HG03139 (cell line): ENCODE measurements around the gene FRY.
A peak's percentile ranks its signal among the peaks of the same experiment; 100 is the strongest.

ENCODE experiments used
- ATAC-seq: cut with Tn5 transposase; IDR thresholded peaks from one replicate; pipeline ENCODE4 v1.9.1; 2021; ENCODE audit not compliant: unreplicated experiment

Gene FRY

DNA sequence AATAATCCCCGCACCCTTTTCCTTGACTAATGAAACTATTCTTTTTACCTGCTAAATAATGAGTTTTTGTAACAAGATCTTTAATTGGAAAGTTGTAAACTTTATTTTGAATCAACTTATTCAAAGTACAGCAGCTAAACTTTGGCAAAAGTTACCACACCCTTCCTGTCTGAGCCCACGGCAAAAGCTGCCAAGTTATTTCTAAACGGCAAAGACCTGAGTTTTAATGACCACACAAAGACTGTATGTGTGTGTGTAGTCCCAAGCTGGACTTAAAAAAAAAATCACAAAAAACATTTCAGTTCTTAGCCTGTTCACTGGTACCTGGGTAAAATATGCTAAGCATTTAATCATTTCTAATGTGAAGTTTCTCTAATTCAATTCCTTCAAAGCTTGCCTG, 222.8 kb downstream of the FRY start:
- no peak for ATAC-seq

GRCh38 chr13:32254916-32255723, 223.5 kb downstream of the FRY start:
- no peak for ATAC-seq

DNA sequence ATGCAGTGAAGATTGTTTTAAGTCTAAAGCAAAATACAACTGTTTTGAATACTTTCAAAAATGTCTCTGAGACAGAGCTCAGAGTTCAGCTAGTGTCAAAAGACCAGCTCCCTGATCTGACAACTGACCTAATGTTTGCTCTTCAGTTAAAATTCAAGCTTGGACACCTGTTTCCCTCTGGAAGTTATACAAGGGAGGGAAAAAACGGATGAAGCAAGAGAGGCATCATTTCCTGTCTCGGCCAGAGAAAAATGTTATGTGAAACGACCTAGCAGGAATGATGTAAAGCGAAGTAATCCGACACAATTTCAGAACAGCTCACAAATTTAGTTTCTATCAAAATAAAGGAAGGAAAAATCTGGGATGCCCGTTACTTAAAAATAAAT, 224.1 kb downstream of the FRY start:
- ATAC-seq: no peak

- no peak for ATAC-seq
These were observed 224.7 kb downstream of the FRY start for GRCh38 chr13:32256243-32256642.

DNA sequence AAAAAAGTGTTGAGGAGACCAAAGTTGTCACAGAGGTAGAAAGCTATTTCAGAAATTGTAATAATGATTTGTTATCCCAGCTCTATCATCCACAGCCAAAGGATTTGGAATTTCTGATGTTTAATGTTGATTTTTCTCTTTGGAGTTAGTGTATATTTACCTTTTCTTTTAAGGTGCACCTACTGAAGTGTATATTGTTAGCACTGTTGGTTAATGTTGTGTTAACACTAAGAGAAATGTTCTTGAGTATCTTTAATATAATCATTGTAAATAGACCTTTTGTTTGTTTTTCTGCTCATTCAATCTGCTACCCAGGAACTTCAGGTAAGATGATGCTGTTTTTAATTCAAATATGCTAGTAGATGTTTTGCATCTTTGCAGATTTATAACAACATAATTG, 226.1 kb downstream of the FRY start:
- no peak for ATAC-seq

DNA sequence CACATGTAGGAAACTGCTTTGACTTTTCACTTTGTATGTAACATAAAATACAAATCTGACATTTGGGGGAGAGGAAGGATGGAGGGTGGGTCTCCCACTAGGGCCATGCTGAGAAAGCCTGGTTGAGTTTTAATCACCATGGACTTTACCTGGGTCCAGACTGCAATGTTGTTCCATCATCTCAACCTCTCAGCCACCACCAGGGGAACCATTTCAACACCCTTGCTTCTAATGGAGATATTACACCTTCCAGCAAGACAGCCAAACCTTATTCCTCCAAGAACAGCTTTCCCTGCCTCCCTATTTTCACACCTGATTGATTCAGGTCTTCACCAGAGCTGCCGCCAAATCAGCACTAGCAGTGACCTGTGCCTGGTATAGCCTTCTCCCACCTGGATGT, 227.5 kb downstream of the FRY start:
- ATAC-seq: no peak

DNA sequence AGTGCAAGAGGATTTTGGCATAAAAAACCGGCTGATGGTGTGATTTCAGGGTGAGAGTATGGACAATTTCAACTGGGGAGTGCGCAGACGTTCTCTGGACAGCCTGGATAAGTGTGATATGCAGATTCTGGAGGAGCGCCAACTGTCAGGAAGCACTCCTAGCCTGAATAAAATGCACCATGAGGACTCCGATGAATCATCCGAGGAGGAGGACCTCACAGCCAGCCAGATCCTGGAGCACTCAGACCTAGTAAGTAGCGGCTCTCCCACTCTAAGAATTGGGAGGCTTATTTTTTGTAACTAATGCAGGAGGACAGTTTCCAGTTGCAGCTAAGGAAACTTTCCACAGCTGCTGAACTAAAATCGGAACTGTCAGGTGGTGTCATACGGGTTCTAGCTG, 230.0 kb downstream of the FRY start:
- no peak for ATAC-seq

GRCh38 chr13:32262165-32262564, 230.6 kb downstream of the FRY start:
- no peak for ATAC-seq

DNA sequence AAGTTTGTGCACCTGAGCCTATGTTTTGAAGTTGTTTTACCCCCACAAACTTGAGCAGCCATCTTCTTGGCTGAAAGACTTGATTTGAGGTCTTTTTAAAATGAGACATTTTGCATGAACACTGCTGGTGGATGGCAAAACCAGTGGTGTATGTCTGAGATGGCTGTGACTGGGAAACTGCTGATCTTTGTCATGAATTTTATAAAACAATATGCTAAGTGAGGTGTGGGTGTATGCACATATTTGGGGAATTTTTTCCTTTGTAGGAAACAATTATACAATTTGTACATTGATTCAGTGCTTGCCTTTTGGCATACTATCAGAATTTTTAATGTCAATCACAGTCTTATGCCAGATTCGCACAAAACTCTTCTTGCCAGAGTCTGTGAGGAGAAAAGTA, 231.0 kb downstream of the FRY start:
- ATAC-seq: no peak

DNA sequence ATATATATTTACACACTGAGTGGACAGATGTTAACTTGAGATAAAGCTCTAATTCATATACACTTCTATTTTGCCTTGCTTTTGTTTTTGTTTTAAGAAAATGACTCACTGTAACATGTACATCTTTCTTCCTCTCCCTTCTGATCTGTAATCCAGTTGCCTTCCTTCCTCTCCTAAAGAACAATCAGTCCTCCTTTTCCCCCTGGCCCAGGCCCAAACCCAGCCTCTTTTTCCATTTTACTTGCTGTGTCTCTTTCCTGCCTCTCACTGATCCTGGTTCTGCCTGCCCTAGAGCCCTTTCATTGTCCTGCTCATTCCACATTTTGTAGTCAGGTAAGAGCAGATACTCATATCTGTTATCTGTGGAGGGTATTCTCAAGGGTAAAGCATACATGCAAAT, 232.8 kb downstream of the FRY start:
- no peak for ATAC-seq

DNA sequence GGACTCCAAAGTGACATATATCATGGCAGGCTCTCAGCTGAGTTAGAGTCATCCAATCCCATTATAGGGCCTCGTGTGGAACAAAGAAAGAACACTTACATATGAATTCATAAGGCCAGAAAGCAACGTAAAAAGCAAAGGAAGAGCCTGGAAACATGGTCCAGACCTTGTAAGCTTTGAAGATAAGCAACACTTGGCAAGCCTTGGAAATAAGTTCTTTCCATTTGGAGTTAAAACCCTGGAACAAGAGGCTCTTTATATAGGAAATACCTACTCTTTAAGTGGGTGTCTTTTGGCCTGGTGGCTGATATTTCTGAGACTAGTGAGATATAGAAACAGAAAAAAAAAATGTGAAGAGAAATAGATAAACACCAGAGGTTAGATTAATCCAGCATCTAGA, 234.2 kb downstream of the FRY start:
- no peak for ATAC-seq

DNA sequence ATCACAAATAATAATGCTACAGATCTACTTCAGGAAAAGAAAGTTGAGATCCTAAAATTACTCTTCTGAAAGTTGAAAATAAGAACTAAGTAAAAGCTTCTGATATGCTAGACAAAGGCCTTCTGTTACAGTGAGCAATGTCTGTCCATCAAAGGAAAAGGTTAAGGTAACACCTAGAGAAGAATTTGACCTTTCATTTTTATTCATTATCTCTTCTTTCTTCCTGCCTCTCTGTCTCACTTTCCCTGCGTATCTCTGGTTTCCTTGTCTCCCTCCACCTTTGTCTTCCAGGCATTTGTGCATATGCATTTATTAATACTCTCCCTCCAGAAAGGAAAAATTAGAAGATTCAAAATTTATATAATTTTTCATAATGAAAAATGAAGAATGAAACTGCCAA, 234.6 kb downstream of the FRY start:
- no peak for ATAC-seq

GRCh38 chr13:32267836-32268439, 236.4 kb downstream of the FRY start:
- ATAC-seq: peak; percentile 92

- no peak for ATAC-seq
These were observed 240.6 kb downstream of the FRY start for GRCh38 chr13:32272021-32272683.

DNA sequence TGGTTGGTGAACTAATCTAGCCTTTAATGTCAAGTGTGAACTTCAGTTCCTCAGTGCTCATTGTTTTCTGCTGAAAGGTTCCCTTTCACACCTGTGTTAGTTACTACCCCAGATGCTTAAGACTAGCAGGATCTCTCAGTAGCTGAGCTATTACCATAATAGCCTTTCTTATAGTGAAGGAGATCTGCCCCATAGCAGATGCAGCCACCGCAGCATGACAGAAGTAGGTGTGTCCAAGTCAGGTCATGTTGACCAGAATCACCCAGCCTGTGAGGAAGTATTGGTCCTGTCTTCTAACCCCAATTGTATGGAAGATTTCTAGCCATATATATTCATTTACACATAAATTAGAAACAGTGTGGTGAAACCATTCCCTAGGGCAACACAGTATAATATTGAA, 246.3 kb downstream of the FRY start:
- ATAC-seq: no peak

DNA sequence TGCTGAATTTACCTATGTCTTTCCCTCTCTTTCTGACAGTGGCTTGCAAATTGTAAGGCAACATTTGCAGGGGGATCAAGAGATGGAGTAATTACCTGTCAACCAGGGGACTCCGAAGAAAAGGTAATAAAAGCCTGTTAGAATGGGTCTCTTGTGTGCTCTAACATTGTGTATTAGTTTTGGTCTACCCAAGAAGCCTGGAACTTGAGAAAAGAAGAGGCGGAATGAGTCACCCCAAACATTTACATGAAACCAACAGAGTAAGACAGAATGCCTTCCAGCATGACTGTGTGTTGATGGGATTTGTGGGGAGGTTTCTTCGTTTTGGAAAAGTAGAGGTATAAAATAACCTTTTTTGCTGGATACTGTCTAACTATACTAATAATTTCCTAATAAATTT, 246.9 kb downstream of the FRY start:
- no peak for ATAC-seq

DNA sequence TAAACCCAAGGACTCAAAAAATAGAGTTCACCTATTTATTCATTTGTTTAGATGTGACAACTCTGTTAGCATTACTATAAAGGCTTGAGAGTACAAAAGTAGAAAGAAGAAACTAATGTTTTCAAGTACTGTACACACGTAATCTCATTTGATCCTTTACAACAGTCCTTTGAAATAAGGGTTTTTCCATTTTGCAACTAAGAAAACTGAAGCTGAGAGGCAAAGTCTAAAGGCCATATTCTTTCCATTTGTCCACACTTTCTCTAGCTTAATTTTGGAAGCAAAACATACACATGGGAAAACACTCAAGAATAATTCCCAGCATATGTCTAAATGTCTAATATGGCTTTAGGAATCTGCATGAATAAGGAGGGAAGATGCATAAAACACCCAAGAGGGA, 249.5 kb downstream of the FRY start:
- no peak for ATAC-seq

- ATAC-seq: no peak
These were observed 250.6 kb downstream of the FRY start for GRCh38 chr13:32282096-32282711.

- ATAC-seq: no peak
These were observed 253.5 kb downstream of the FRY start for GRCh38 chr13:32284927-32285632.

DNA sequence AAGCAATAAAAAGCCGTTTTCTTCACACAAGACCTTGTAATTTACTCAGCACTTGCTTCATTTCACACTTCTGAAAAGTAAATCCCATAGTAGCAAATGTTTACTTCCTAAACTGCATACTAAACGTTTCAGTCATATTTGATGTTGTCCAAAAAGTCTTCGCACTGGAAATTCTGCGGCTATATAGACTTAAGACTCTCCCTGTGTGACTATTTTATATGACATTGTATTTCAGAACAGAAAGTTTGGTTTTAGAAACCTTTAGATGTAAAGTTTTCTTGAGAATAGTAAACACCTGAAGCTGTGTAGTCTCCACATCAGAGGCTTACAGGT, 254.0 kb downstream of the FRY start:
- no peak for ATAC-seq

- ATAC-seq: no peak
These were observed 265.6 kb downstream of the FRY start for GRCh38 chr13:32297206-32297605.
